Neural cell (in vitro differentiated cells): ENCODE measurements around the gene UTP14C. TPM values are rescaled to one million over a fixed set of nuclear protein-coding genes. Genes with fewer than 3 reads are reported as not detected.

Experiments used
- H2AFZ ChIP-seq: fragments of 200-600, 300-800 bp; sonication (generic), shearing (Covaris generic); 2 replicates; pipeline ENCODE4 v1.6.0; 2014; ENCODE audit warnings: low read depth, mild to moderate bottlenecking, antibody characterized with exemption, low read length, moderate library complexity
- H3F3A ChIP-seq: fragments of 200-600 bp; shearing (Covaris generic); 2 replicates; pipeline ENCODE4 v1.6.1; 2016; ENCODE audit warnings: mild to moderate bottlenecking, moderate library complexity, mixed read lengths, antibody characterized with exemption, low read length; ENCODE audit not compliant: insufficient read depth, poor library complexity, severe bottlenecking
- H3K27ac ChIP-seq: fragments of 200-600, 300-800 bp; sonication (generic), shearing (Covaris generic); 2 replicates; pipeline ENCODE4 v1.5.1; 2014; ENCODE audit warnings: mild to moderate bottlenecking, low read length, moderate library complexity
- H3K27me3 ChIP-seq: fragments of 300-800, 200-600 bp; sonication (generic), shearing (Covaris generic); 2 replicates; pipeline ENCODE4 v1.6.0; 2014; ENCODE audit warnings: mild to moderate bottlenecking, low read depth, low read length, moderate library complexity; ENCODE audit not compliant: insufficient read depth
- H3K36me3 ChIP-seq: fragments of 300-800, 200-600 bp; sonication (generic), shearing (Covaris generic); 2 replicates; pipeline ENCODE4 v1.5.1; 2014; ENCODE audit warnings: mild to moderate bottlenecking, antibody characterized with exemption, low read length, moderate library complexity; ENCODE audit not compliant: insufficient read depth
- H3K4me2 ChIP-seq: fragments of 300-800, 200-600 bp; sonication (generic), shearing (Covaris generic); 2 replicates; pipeline ENCODE4 v1.6.0; 2014; ENCODE audit warnings: mild to moderate bottlenecking, low read length
- H3K4me3 ChIP-seq: fragments of 300-800, 200-600 bp; sonication (generic), shearing (Covaris generic); 2 replicates; pipeline ENCODE4 v1.5.1; 2014; ENCODE audit warnings: mild to moderate bottlenecking, low read length, moderate library complexity
- H3K79me2 ChIP-seq: fragments of 200-600 bp; shearing (Covaris generic); replicated peaks from 2 replicates; pipeline ENCODE4 v1.6.0; 2014; ENCODE audit warnings: mild to moderate bottlenecking, low read length, moderate library complexity; ENCODE audit not compliant: insufficient read depth
- H3K9ac ChIP-seq: fragments of 300-800, 200-600 bp; sonication (generic), shearing (Covaris generic); 2 replicates; pipeline ENCODE4 v1.6.1; 2016; ENCODE audit warnings: mild to moderate bottlenecking, low read length, mixed read lengths
- H3K9me2 ChIP-seq: fragments of 200-600 bp; shearing (Covaris generic); 2 replicates; pipeline ENCODE4 v1.6.1; 2016; ENCODE audit warnings: mild to moderate bottlenecking, low read length, mixed read lengths; ENCODE audit not compliant: insufficient read depth
- H3K9me3 ChIP-seq: fragments of 200-600, 300-800 bp; sonication (generic), shearing (Covaris generic); 2 replicates; pipeline ENCODE4 v1.6.1; 2016; ENCODE audit warnings: mild to moderate bottlenecking, mixed run types, low read length, moderate library complexity, mixed read lengths
- H4K20me1 ChIP-seq: fragments of 200-600 bp; shearing (Covaris generic); 2 replicates; pipeline ENCODE4 v1.6.1; 2016; ENCODE audit warnings: mild to moderate bottlenecking, mixed run types; ENCODE audit not compliant: insufficient read depth
- CTCF ChIP-seq: fragments of 450-650 bp; IDR thresholded peaks from 2 replicates; pipeline ENCODE4 v1.5.1; 2014; ENCODE audit warnings: antibody characterized with exemption, mild to moderate bottlenecking, moderate library complexity; ENCODE audit not compliant: poor library complexity, severe bottlenecking
- EP300 ChIP-seq: fragments of 450-650 bp; conservative IDR thresholded peaks from 2 replicates; pipeline ENCODE4 v1.6.1; 2014; ENCODE audit warnings: antibody characterized with exemption, mild to moderate bottlenecking, moderate library complexity; ENCODE audit not compliant: poor library complexity, severe bottlenecking
- EZH2 ChIP-seq: fragments of 200-600, 300-800 bp; shearing (Covaris generic), sonication (generic); IDR thresholded peaks from 2 replicates; pipeline ENCODE4 v1.6.1; 2014; ENCODE audit warnings: antibody characterized with exemption, low read length, borderline replicate concordance, mild to moderate bottlenecking; ENCODE audit not compliant: insufficient read depth, poor library complexity, severe bottlenecking
- MXI1 ChIP-seq: fragments of 450-650 bp; conservative IDR thresholded peaks from 2 replicates; pipeline ENCODE4 v1.6.1; 2014; ENCODE audit warnings: antibody characterized with exemption, mild to moderate bottlenecking; ENCODE audit not compliant: poor library complexity, severe bottlenecking
- POLR2AphosphoS5 ChIP-seq: IDR thresholded peaks from 2 replicates; pipeline ENCODE4 v1.6.1; 2012
- RAD21 ChIP-seq: fragments of 450-650 bp; conservative IDR thresholded peaks from 2 replicates; pipeline ENCODE4 v1.6.1; 2014; ENCODE audit warnings: antibody characterized with exemption, mild to moderate bottlenecking, moderate library complexity
- SMC3 ChIP-seq: fragments of 450-650 bp; conservative IDR thresholded peaks from 2 replicates; pipeline ENCODE4 v1.6.1; 2014; ENCODE audit warnings: antibody characterized with exemption, mild to moderate bottlenecking, moderate library complexity; ENCODE audit not compliant: poor library complexity
- TAF1 ChIP-seq: IDR thresholded peaks from 2 replicates; pipeline ENCODE4 v1.6.1; 2012; ENCODE audit warnings: low read depth
- polyA plus RNA-seq: library from polyadenylated mRNA; depleted of rRNA; stranded (reverse); fragments of >200 nt; gene quantifications from 2 replicates; pipeline ENCODE4 v1.2.3, GENCODE V29; 2014
- TF ChIP-seq, protein P1 (sequence below): IDR thresholded peaks from 2 replicates; pipeline ENCODE4 v1.6.1; 2012; ENCODE audit warnings: borderline replicate concordance

The UTP14C gene
- polyA plus RNA-seq, 1 donor from 2014 or later, result 16.3 TPM

GRCh38 chr13:51998723-51999509 is 25.6 kb upstream of the UTP14C start:
- Histone ChIP-seq H3K79me2 (peaks cover 3% of the 10 kb centered on the region), H3K27ac (no peak overlapping the region), H3K4me3 (no peak overlapping the region), H3K9me3 (no peaks in the 10 kb centered on the region), H3K4me2 (no peak overlapping the region), H2AFZ (no peak overlapping the region), H3K36me3 (no peaks in the 10 kb centered on the region), H3K9me2 (no peaks in the 10 kb centered on the region), H4K20me1 (no peaks in the 10 kb centered on the region), H3F3A (no peaks in the 10 kb centered on the region), H3K9ac (no peak overlapping the region), H3K27me3 (no peaks in the 10 kb centered on the region)
- TF ChIP-seq MXI1 (no peak), RAD21 (no peak), TAF1 (no peak), CTCF (no peak), EP300 (no peak), SMC3 (no peak), EZH2 (no peak), POLR2AphosphoS5 (no peak)
- TF ChIP-seq, protein P1, sequence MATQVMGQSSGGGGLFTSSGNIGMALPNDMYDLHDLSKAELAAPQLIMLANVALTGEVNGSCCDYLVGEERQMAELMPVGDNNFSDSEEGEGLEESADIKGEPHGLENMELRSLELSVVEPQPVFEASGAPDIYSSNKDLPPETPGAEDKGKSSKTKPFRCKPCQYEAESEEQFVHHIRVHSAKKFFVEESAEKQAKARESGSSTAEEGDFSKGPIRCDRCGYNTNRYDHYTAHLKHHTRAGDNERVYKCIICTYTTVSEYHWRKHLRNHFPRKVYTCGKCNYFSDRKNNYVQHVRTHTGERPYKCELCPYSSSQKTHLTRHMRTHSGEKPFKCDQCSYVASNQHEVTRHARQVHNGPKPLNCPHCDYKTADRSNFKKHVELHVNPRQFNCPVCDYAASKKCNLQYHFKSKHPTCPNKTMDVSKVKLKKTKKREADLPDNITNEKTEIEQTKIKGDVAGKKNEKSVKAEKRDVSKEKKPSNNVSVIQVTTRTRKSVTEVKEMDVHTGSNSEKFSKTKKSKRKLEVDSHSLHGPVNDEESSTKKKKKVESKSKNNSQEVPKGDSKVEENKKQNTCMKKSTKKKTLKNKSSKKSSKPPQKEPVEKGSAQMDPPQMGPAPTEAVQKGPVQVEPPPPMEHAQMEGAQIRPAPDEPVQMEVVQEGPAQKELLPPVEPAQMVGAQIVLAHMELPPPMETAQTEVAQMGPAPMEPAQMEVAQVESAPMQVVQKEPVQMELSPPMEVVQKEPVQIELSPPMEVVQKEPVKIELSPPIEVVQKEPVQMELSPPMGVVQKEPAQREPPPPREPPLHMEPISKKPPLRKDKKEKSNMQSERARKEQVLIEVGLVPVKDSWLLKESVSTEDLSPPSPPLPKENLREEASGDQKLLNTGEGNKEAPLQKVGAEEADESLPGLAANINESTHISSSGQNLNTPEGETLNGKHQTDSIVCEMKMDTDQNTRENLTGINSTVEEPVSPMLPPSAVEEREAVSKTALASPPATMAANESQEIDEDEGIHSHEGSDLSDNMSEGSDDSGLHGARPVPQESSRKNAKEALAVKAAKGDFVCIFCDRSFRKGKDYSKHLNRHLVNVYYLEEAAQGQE, result no peak

GRCh38 chr13:51999510-51999911 is 25.0 kb upstream of the UTP14C start:
- no peaks in the 10 kb centered on the region for H3K9me3 ChIP-seq
- no peaks in the 10 kb centered on the region for H3K27me3 ChIP-seq
- TF ChIP-seq RAD21 (no peak), POLR2AphosphoS5 (no peak), TAF1 (no peak), CTCF (no peak), MXI1 (no peak), EZH2 (no peak), SMC3 (no peak), EP300 (no peak)
- TF ChIP-seq, protein P1, result no peak
- H3K9ac ChIP-seq, result no peak overlapping the region
- H3F3A ChIP-seq, result no peaks in the 10 kb centered on the region
- H3K36me3 ChIP-seq, result no peaks in the 10 kb centered on the region
- H3K79me2 ChIP-seq, result peaks cover 3% of the 10 kb centered on the region
- H3K9me2 ChIP-seq, result no peaks in the 10 kb centered on the region
- no peak overlapping the region for H3K4me3 ChIP-seq
- no peaks in the 10 kb centered on the region for H4K20me1 ChIP-seq
- no peak overlapping the region for H3K27ac ChIP-seq
- no peak overlapping the region for H2AFZ ChIP-seq
- H3K4me2 ChIP-seq, result no peak overlapping the region
